Suprapubic skin (tissue), 4 donors: ENCODE data around the gene SPECC1L. TPM values are rescaled to one million over a fixed set of nuclear protein-coding genes. Genes with fewer than 3 reads are reported as not detected.

ENCODE experiments used
- DNase-seq, 2 donors: peaks; one replicate each; pipeline ENCODE4 v3.0.0-alpha.2; 2019; ENCODE audit warnings: low spot score in 2 of 2
- H3K27ac ChIP-seq: fragments of 200-600 bp; sonication (generic); one replicate; pipeline ENCODE4 v1.5.1; 2019
- H3K27me3 ChIP-seq: fragments of 200-600 bp; sonication (generic); one replicate; pipeline ENCODE4 v1.5.1; 2019
- H3K36me3 ChIP-seq: fragments of 200-600 bp; sonication (generic); one replicate; pipeline ENCODE4 v1.5.1; 2019
- H3K4me1 ChIP-seq: fragments of 200-600 bp; sonication (generic); one replicate; pipeline ENCODE4 v1.5.1; 2019
- H3K4me3 ChIP-seq: fragments of 200-600 bp; sonication (generic); one replicate; pipeline ENCODE4 v1.5.1; 2019; ENCODE audit warnings: mild to moderate bottlenecking
- H3K9me3 ChIP-seq: fragments of 200-600 bp; sonication (generic); one replicate; pipeline ENCODE4 v1.5.1; 2019
- EP300 ChIP-seq: sonication (generic); formaldehyde crosslinking; IDR thresholded peaks from one replicate; pipeline ENCODE4 v1.6.1; 2017; ENCODE audit warnings: antibody characterized with exemption
- POLR2A ChIP-seq, 2 donors: fragments of 450-650 bp; IDR thresholded peaks; one replicate each; pipeline ENCODE4 v1.6.1; 2017; ENCODE audit warnings: antibody characterized with exemption in 2 of 2, mild to moderate bottlenecking in 2 of 2, moderate library complexity in 2 of 2
- POLR2AphosphoS5 ChIP-seq, 3 donors: sonication (generic); formaldehyde crosslinking; IDR thresholded peaks; one replicate each; pipeline ENCODE4 v1.6.1; 2017; ENCODE audit warnings: antibody characterized with exemption in 3 of 3
- WGBS: methylation state at CpG from one replicate; pipeline ENCODE4 v1.1.5; 2018; 5-methylcytosine and 5-hydroxymethylcytosine counted together
- total RNA-seq, 4 donors: library from RNA; depleted of rRNA; stranded (reverse); fragments of >200 nt; gene quantifications; one replicate each; pipeline ENCODE4 v1.1.0, GENCODE V29; 2016
- TF ChIP-seq, protein P1 (sequence below), 2 donors: fragments of 200-600 bp in 1 of 2; fragments of 450-650 bp in 1 of 2; sonication (generic) in 1 of 2; IDR thresholded peaks; one replicate each; pipeline ENCODE4 v1.5.1; 2016 to 2019; ENCODE audit warnings: antibody characterized with exemption in 2 of 2, mild to moderate bottlenecking in 1 of 2, moderate library complexity in 1 of 2

The SPECC1L gene
- total RNA-seq, 4 donors from 2014 or later = 15.7 to 28.5 (median 21.4) TPM

DNA sequence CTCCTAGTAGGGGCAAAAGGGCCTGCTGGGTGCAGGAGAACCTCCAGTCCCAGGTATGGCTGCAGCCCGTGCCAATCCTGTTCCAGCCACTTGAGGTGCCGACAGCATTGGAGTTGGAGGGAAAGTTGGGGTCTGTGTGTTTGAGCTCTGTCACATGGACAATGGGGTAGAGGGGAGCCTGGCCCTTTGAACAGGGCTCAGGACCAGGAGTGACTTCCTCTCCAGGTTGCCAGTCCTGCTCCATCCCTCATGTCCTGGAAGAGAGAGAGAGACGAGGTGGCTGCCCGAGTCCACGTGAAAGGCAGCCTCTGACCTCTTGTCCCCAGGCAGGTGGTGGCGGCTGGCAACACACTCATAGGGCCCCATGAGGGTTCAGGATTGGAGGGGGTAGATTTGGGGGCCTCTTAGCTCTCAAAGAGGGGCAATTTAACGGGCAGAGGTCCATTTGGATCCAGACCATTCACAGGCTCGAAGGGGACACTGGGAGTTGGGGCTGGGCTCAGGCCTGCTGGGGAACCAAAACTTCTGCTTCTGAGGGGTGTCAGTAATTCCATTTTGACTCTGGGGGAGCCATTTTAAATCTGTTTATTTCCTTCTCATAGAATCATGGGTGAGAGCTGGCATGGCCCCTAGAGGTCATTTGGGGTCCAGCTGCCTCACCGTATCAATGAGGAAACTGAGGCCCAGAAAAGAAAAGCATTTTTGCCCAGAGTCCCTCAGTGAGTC is 160.8 kb downstream of the SPECC1L start:
- no peak overlapping the region for H3K27ac ChIP-seq
- 84% methylated on average over 8 of the region's 9 CpGs for WGBS
- H3K4me3 ChIP-seq = no peak overlapping the region
- no peaks in the 10 kb centered on the region for H3K9me3 ChIP-seq
- DNase-seq = peak in 1 of 2 donors; percentile 37
- no peaks in the 10 kb centered on the region for H3K36me3 ChIP-seq
- H3K4me1 ChIP-seq = peaks cover 43% of the 10 kb centered on the region
- TF ChIP-seq POLR2AphosphoS5 (IDR thresholded peaks at IDR 0.05) (no peak), POLR2A (IDR thresholded peaks at IDR 0.05) (no peak)
- TF ChIP-seq, protein P1, sequence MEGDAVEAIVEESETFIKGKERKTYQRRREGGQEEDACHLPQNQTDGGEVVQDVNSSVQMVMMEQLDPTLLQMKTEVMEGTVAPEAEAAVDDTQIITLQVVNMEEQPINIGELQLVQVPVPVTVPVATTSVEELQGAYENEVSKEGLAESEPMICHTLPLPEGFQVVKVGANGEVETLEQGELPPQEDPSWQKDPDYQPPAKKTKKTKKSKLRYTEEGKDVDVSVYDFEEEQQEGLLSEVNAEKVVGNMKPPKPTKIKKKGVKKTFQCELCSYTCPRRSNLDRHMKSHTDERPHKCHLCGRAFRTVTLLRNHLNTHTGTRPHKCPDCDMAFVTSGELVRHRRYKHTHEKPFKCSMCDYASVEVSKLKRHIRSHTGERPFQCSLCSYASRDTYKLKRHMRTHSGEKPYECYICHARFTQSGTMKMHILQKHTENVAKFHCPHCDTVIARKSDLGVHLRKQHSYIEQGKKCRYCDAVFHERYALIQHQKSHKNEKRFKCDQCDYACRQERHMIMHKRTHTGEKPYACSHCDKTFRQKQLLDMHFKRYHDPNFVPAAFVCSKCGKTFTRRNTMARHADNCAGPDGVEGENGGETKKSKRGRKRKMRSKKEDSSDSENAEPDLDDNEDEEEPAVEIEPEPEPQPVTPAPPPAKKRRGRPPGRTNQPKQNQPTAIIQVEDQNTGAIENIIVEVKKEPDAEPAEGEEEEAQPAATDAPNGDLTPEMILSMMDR (IDR thresholded peaks at IDR 0.05) = no peak
- H3K27me3 ChIP-seq = peaks cover 11% of the 10 kb centered on the region

DNA sequence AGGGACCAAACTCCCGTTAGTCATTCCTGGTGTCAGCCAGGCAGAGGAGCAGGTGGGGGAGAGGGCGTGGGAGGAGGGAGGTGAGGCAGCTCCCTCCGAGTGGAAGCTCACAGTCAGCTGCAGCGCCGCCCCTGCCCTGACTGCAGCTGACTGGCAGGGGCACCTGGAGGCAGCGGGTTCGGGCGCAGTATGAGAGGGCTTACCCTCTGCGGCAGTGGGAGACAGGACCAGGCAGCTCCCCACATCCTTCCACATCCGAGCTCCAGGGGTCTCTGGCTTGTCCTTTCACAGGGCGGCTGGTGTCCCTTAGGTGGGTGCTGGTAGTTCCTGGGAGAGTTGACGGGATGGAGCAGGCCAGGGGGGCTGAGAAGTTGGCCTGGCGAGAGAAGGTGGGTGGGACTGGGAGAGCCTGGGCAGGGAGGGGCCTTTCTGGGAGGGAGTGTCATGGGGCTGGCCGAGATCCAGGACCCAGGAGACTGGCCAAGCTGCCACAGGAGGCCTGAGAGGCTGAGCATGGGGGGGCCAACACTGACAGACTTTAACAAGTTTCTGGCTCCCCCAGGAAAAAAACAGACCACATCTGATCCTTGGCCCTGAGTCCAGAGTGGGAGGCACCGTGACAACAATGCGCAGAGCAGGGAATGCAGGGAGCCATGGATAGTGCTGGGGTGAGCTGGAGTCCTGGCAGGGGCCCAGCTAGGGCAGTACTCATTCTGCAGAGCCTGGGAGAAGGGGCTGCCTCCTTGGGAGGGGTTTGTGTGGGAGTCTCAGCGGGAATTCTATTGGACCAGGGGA is 161.6 kb downstream of the SPECC1L start:
- TF ChIP-seq, protein P1 (IDR thresholded peaks at IDR 0.05) = no peak
- no peak for TF ChIP-seq EP300
- TF ChIP-seq POLR2A (IDR thresholded peaks at IDR 0.05) = no peak
- no peak for TF ChIP-seq POLR2AphosphoS5 (IDR thresholded peaks at IDR 0.05)
- Histone ChIP-seq H3K9me3 (no peaks in the 10 kb centered on the region), H3K27me3 (peaks cover 3% of the 10 kb centered on the region), H3K4me1 (peaks cover 43% of the 10 kb centered on the region), H3K36me3 (no peaks in the 10 kb centered on the region), H3K27ac (no peak overlapping the region), H3K4me3 (no peak overlapping the region)
- peak in 1 of 2 donors; percentile 61 for DNase-seq
- 43% methylated on average over 9 of the region's 17 CpGs for WGBS

DNA sequence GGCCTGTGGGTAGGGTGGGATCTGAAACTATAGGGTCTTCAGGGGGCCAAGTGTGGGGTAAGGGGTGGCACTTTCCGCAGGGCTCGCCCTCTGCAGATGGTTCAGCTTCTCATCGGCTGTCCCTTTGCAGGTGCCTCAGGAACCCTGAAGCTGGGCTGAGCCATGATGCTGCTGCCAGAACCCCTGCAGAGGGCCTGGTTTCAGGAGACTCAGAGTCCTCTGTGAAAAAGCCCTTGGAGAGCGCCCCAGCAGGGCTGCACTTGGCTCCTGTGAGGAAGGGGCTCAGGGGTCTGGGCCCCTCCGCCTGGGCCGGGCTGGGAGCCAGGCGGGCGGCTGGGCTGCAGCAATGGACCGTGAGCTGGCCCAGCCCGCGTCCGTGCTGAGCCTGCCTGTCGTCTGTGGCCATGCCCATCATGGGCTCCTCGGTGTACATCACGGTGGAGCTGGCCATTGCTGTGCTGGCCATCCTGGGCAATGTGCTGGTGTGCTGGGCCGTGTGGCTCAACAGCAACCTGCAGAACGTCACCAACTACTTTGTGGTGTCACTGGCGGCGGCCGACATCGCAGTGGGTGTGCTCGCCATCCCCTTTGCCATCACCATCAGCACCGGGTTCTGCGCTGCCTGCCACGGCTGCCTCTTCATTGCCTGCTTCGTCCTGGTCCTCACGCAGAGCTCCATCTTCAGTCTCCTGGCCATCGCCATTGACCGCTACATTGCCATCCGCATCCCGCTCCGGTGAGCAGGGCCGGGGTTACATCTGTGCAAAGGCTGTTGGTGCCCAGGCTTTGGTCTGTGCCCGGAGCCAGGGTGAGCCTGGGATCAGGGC is 162.6 kb downstream of the SPECC1L start:
- Histone ChIP-seq H3K4me1 (peaks cover 43% of the 10 kb centered on the region), H3K4me3 (no peak overlapping the region), H3K27ac (no peak overlapping the region), H3K27me3 (no peaks in the 10 kb centered on the region), H3K9me3 (no peaks in the 10 kb centered on the region), H3K36me3 (no peaks in the 10 kb centered on the region)
- TF ChIP-seq, protein P1 (IDR thresholded peaks at IDR 0.05) = no peak
- TF ChIP-seq POLR2A (IDR thresholded peaks at IDR 0.05) (no peak), EP300 (no peak), POLR2AphosphoS5 (IDR thresholded peaks at IDR 0.05) (no peak)
- 91% methylated on average over 32 of the region's 34 CpGs for WGBS
- DNase-seq = peak in 1 of 2 donors; percentile 55

DNA sequence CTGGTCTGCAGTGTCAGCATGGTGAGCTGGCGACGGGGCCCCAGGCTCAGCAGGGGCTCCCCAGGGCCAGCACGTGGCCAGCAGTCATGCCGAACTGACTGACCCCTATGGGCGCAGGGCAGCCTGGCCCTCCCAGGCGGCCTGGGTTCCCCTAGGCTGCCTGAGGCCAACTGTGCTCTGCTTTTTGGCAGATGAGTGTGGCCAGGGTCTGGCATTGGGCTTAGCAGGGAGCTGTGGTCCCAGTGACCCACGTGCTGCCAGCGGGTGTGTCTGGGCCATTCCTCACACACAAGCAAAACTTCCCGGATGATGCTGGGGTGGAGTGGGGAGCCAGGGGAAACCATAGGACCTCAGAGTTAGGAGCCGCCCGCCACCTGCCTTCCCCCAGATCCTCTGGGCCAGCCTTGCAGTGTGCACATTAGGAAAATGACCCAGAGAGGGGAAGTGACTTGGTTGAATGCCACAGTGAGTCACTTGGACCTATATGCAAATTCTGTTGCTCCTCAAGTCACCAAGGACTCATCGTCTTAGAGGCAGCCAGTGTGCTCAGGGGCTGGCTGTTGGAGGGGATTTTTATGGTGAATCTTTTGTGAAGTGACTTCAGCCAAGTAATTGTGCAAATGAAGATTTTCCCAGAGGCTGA is 163.3 kb downstream of the SPECC1L start:
- H3K9me3 ChIP-seq = no peaks in the 10 kb centered on the region
- no peak overlapping the region for H3K4me3 ChIP-seq
- 46% methylated on average over 4 of the region's 12 CpGs for WGBS
- no peak for TF ChIP-seq POLR2AphosphoS5 (IDR thresholded peaks at IDR 0.05)
- no peak for TF ChIP-seq POLR2A (IDR thresholded peaks at IDR 0.05)
- TF ChIP-seq, protein P1 (IDR thresholded peaks at IDR 0.05) = no peak
- TF ChIP-seq EP300 = no peak
- H3K27ac ChIP-seq = no peak overlapping the region
- peaks cover 43% of the 10 kb centered on the region for H3K4me1 ChIP-seq
- DNase-seq = peak in 1 of 2 donors; percentile 60
- H3K27me3 ChIP-seq = no peaks in the 10 kb centered on the region
- no peaks in the 10 kb centered on the region for H3K36me3 ChIP-seq
